HepG2 (cell line): Measurements from ENCODE around the gene WDR54. TPM values are rescaled to one million over a fixed set of nuclear protein-coding genes. Genes with fewer than 3 reads are reported as not detected.

Experiments used
- ARID2 ChIP-seq: sonication (generic); formaldehyde crosslinking; IDR thresholded peaks from 2 replicates; pipeline ENCODE4 v1.8.1; 2022; ENCODE audit warnings: mild to moderate bottlenecking, missing genetic modification reagents, borderline replicate concordance
- BCL6 ChIP-seq: IDR thresholded peaks from 2 replicates; pipeline ENCODE4 v1.6.1; 2016; ENCODE audit warnings: missing genetic modification reagents, missing compliant biosample characterization
- FOXK1 ChIP-seq: sonication (generic); formaldehyde crosslinking; IDR thresholded peaks from 2 replicates; pipeline ENCODE4 v1.4.0; 2020; ENCODE audit warnings: low read depth, missing genetic modification reagents, borderline replicate concordance
- GABPA ChIP-seq, 2 experiments: IDR thresholded peaks; 2 replicates each; pipeline ENCODE4 v1.6.1; 2011 to 2016; ENCODE audit warnings: low read depth in 2 of 2, low read length in 1 of 2, missing biosample characterization in 1 of 2, missing genetic modification characterization in 1 of 2
- GLI4 ChIP-seq: sonication (generic); formaldehyde crosslinking; IDR thresholded peaks from 2 replicates; pipeline ENCODE4 v1.5.1; 2020; ENCODE audit warnings: missing genetic modification reagents, mild to moderate bottlenecking, moderate library complexity, borderline replicate concordance
- JUNB ChIP-seq: sonication (generic); formaldehyde crosslinking; IDR thresholded peaks from 2 replicates; pipeline ENCODE4 v1.8.0; 2022; ENCODE audit warnings: missing genetic modification reagents, mild to moderate bottlenecking, borderline replicate concordance
- MBNL3 ChIP-seq: fragments of 250-450 bp; sonication (Bioruptor Pico); conservative IDR thresholded peaks from 2 replicates; pipeline ENCODE4 v1.8.0; 2022; ENCODE audit warnings: mild to moderate bottlenecking, inconsistent platforms
- REPIN1 ChIP-seq: sonication (generic); formaldehyde crosslinking; IDR thresholded peaks from 2 replicates; pipeline ENCODE4 v1.8.0; 2022; ENCODE audit warnings: missing genetic modification reagents, low read depth, mild to moderate bottlenecking, borderline replicate concordance
- REST ChIP-seq, 2 experiments: IDR thresholded peaks; 2 replicates each; pipeline ENCODE4 v1.6.1; 2011 to 2012; ENCODE audit warnings: low read length in 2 of 2, borderline replicate concordance in 1 of 2, low read depth in 1 of 2, mild to moderate bottlenecking in 1 of 2, moderate library complexity in 1 of 2
- SP2 ChIP-seq: sonication (generic); formaldehyde crosslinking; IDR thresholded peaks from 2 replicates; pipeline ENCODE4 v1.5.1; 2020; ENCODE audit warnings: mild to moderate bottlenecking, missing genetic modification reagents
- TOE1 ChIP-seq: sonication (generic); formaldehyde crosslinking; IDR thresholded peaks from 2 replicates; pipeline ENCODE4 v1.4.0; 2020; ENCODE audit warnings: mild to moderate bottlenecking, missing genetic modification reagents
- TP53 ChIP-seq: sonication (generic); formaldehyde crosslinking; conservative IDR thresholded peaks from 2 replicates; pipeline ENCODE4 v1.4.0; 2020; ENCODE audit warnings: missing genetic modification reagents
- ZMYM3 ChIP-seq: sonication (generic); formaldehyde crosslinking; IDR thresholded peaks from 2 replicates; pipeline ENCODE4 v1.5.1; 2020; ENCODE audit warnings: mild to moderate bottlenecking, missing genetic modification reagents
- ZNF230 ChIP-seq: sonication (generic); formaldehyde crosslinking; IDR thresholded peaks from 2 replicates; pipeline ENCODE4 v1.4.0; 2020; ENCODE audit warnings: mild to moderate bottlenecking, missing genetic modification reagents
- ZNF264 ChIP-seq: sonication (generic); formaldehyde crosslinking; IDR thresholded peaks from 2 replicates; pipeline ENCODE4 v1.4.0; 2020; ENCODE audit warnings: missing genetic modification reagents
- ZNF354B ChIP-seq: sonication (generic); formaldehyde crosslinking; IDR thresholded peaks from 2 replicates; pipeline ENCODE4 v1.8.0; 2022; ENCODE audit warnings: mild to moderate bottlenecking, missing genetic modification reagents
- ZNF512 ChIP-seq: sonication (generic); formaldehyde crosslinking; IDR thresholded peaks from 2 replicates; pipeline ENCODE4 v1.4.0; 2020; ENCODE audit warnings: mild to moderate bottlenecking, missing genetic modification reagents
- ZNF652 ChIP-seq: IDR thresholded peaks from 2 replicates; pipeline ENCODE4 v1.6.1; 2016; ENCODE audit warnings: low read depth, borderline replicate concordance
- polyA plus RNA-seq, 8 experiments: library from polyadenylated mRNA; depleted of rRNA in 3 of 8; stranded (reverse) in 7 of 8; unstranded in 1 of 8; fragments of >200 nt; fragmentation: Illumina TruSeq in 4 of 8; extraction: Trizol in 4 of 8; gene quantifications; 2 replicates each; pipeline versions ENCODE4 v1.2.1 to v1.2.3, GENCODE V29; 2011 to 2016; ENCODE audit warnings: low read depth in 4 of 8, missing spikeins in 1 of 8, mixed read lengths in 1 of 8; ENCODE audit not compliant: insufficient read depth in 1 of 8
- total RNA-seq, 5 experiments: library from RNA; depleted of rRNA; stranded (reverse); fragments of >200 nt; fragmentation: Illumina TruSeq; extraction: Trizol; gene quantifications; 2 replicates each; pipeline ENCODE4 v1.2.3, GENCODE V29; 2016; ENCODE audit warnings: low read depth in 1 of 5
- TF ChIP-seq, protein P1 (sequence below): sonication (generic); formaldehyde crosslinking; IDR thresholded peaks from 2 replicates; pipeline ENCODE4 v1.4.0; 2020; ENCODE audit warnings: mild to moderate bottlenecking, low read depth, missing genetic modification reagents
- TF ChIP-seq, protein P2 (sequence below): sonication (generic); formaldehyde crosslinking; IDR thresholded peaks from 2 replicates; pipeline ENCODE4 v1.5.0; 2020; ENCODE audit warnings: missing genetic modification reagents, mild to moderate bottlenecking, borderline replicate concordance

The WDR54 gene
- total and polyA plus RNA-seq, 2 of the 13 experiments (the other 11 are each of a cell fraction or from before 2014, with no cell fraction given), result 2.0 to 17.3 TPM

GRCh38 chr2:74472086-74472944, 50.8 kb downstream of the WDR54 start, which contains the start of gene MRPL53 (continued):
- peak; percentile 57; the same call in 1 of the 2 replicates for TF ChIP-seq ZNF354B (CRISPR knock-in tag)
- TF ChIP-seq SP2 (CRISPR knock-in tag), result peak; percentile 81
- TF ChIP-seq, protein P1, sequence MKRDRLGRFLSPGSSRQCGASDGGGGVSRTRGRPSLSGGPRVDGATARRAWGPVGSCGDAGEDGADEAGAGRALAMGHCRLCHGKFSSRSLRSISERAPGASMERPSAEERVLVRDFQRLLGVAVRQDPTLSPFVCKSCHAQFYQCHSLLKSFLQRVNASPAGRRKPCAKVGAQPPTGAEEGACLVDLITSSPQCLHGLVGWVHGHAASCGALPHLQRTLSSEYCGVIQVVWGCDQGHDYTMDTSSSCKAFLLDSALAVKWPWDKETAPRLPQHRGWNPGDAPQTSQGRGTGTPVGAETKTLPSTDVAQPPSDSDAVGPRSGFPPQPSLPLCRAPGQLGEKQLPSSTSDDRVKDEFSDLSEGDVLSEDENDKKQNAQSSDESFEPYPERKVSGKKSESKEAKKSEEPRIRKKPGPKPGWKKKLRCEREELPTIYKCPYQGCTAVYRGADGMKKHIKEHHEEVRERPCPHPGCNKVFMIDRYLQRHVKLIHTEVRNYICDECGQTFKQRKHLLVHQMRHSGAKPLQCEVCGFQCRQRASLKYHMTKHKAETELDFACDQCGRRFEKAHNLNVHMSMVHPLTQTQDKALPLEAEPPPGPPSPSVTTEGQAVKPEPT (CRISPR knock-in tag), result peak; percentile 82
- TF ChIP-seq ARID2 (CRISPR knock-in tag), result peak; percentile 94
- peak; percentile 0; the same call in 1 of the 2 replicates for TF ChIP-seq ZNF512
- peak; percentile 49; the same call in 1 of the 2 replicates for TF ChIP-seq ZNF652 (CRISPR knock-in tag)
- TF ChIP-seq REST (IDR thresholded peaks at IDR 0.05; ENCODE audit: borderline replicate concordance in 1 of 2, low read depth in 1 of 2, low read length in 2 of 2), result peak in 1 of 2 experiments; percentile 66; a peak in 1 of 4 replicates
- TF ChIP-seq MBNL3 (CRISPR knock-in tag), result no peak
- peak; percentile 81; the same call in 1 of the 2 replicates for TF ChIP-seq ZNF264 (CRISPR knock-in tag)
- TF ChIP-seq JUNB (CRISPR knock-in tag), result no peak
- peak; percentile 98 for TF ChIP-seq REPIN1
- TF ChIP-seq BCL6 (CRISPR knock-in tag), result peak; percentile 64
- peak; percentile 86; the same call in 1 of the 2 replicates for TF ChIP-seq FOXK1 (CRISPR knock-in tag)
- TF ChIP-seq, protein P2, sequence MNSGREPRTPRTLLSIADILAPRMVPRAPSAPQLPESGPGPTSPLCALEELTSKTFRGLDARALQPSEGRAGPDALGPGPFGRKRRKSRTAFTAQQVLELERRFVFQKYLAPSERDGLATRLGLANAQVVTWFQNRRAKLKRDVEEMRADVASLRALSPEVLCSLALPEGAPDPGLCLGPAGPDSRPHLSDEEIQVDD (CRISPR knock-in tag), result 0 out of 2 replicates have a peak, but pooled peaks have one; percentile 60
- TF ChIP-seq TOE1 (CRISPR knock-in tag), result 0 out of 2 replicates have a peak, but pooled peaks have one; percentile 71
- TF ChIP-seq TP53, result peak; percentile 88; the same call in 1 of the 2 replicates
- TF ChIP-seq ZMYM3 (CRISPR knock-in tag), result peak; percentile 24; the same call in 1 of the 2 replicates
- TF ChIP-seq ZNF230 (CRISPR knock-in tag), result peak; percentile 78
- peak; percentile 96; the same call in 1 of the 2 replicates for TF ChIP-seq GLI4 (CRISPR knock-in tag)
- TF ChIP-seq GABPA (IDR thresholded peaks at IDR 0.05; ENCODE audit: low read depth, low read length), result peak; percentile 98
- peak; percentile 100 for TF ChIP-seq GABPA (CRISPR knock-in tag; IDR thresholded peaks at IDR 0.05; ENCODE audit: low read depth)
